ENCODE data around the gene SMIM30. TPM values are rescaled to one million over a fixed set of nuclear protein-coding genes. Genes with fewer than 3 reads are reported as not detected.

The SMIM30 gene
- total and polyA plus RNA-seq, 2 of the 8 experiments (the other 6 are each of a cell fraction or from before 2014, with no cell fraction given): 35.2 to 49.7 TPM

GRCh38 chr7:113084496-113085172 is 33.7 kb downstream of the SMIM30 start:
- H3K4me2 ChIP-seq (ENCODE audit: insufficient read depth in 1 of 2, low read depth in 2 of 2, low read length in 2 of 2): no peak overlapping the region
- POLR2A ChIA-PET (ENCODE audit: partially characterized antibody): interaction anchor here (1.5 kb wide), 1 partner anchor 30 kb away, joined by 5 read pairs; no protein-coding TSS in a partner anchor
- CTCF ChIA-PET (ENCODE audit: partially characterized antibody): interaction anchor here (0.5 kb wide), 1 partner anchor 87 kb away, joined by 3 read pairs; no protein-coding TSS in a partner anchor
- no peak overlapping the region for H3K4me3 ChIP-seq (ENCODE audit: extremely low read depth in 1 of 4, insufficient read depth in 2 of 4, low read depth in 3 of 4, low read length in 4 of 4)
- H3K79me1 ChIP-seq (ENCODE audit: low read depth, low read length): no peaks in the 10 kb centered on the region
- no peak for FAIRE-seq
- no peak overlapping the region for H2BK15ac ChIP-seq (ENCODE audit: low read length)
- H3K4me1 ChIP-seq (replicated peaks in 1 of 4; ENCODE audit: control insufficient read depth in 3 of 4, insufficient read depth in 4 of 4, low read length in 3 of 4): peaks cover 0 to 9% (median 4%) of the 10 kb centered on the region in 4 experiments; a peak in 4 of 7 replicates
- H3K79me2 ChIP-seq (ENCODE audit: control insufficient read depth in 1 of 2, insufficient read depth in 2 of 2, low read length in 2 of 2): no peaks in the 10 kb centered on the region
- H3K23ac ChIP-seq (ENCODE audit: insufficient read length): no peak overlapping the region
- no peak overlapping the region for H3K27ac ChIP-seq (ENCODE audit: low read depth, low read length)
- H2AFZ ChIP-seq (ENCODE audit: low read length): no peak overlapping the region
- no peak overlapping the region for H3K56ac ChIP-seq (replicated peaks; ENCODE audit: insufficient read length, low read depth, low read length)
- peaks cover 0 to 4% of the 10 kb centered on the region in 2 experiments for H4K20me1 ChIP-seq (replicated peaks in 1 of 2; ENCODE audit: control insufficient read depth in 1 of 2, insufficient read depth in 2 of 2, low read length in 2 of 2)
- 92% methylated on average over 4 of the region's 4 CpGs; no CpG with 5 or more reads in 1 of the 2 experiments for WGBS, 2 experiments (ENCODE audit: extremely low coverage in 1 of 2, insufficient coverage in 1 of 2, insufficient read length in 1 of 2, insufficient replicate concordance in 2 of 2, low coverage in 1 of 2, low lambda C conversion rate in 2 of 2, missing lambda C conversion rate in 1 of 2)
- no peak overlapping the region for H2BK12ac ChIP-seq (ENCODE audit: low read depth, low read length)
- H4K91ac ChIP-seq (replicated peaks; ENCODE audit: insufficient read length, low read length): no peak overlapping the region
- H3K36me3 ChIP-seq (ENCODE audit: control insufficient read depth in 2 of 4, insufficient read depth in 4 of 4, low read length in 3 of 4): no peaks in the 10 kb centered on the region
- H2BK5ac ChIP-seq (ENCODE audit: low read depth, low read length): no peak overlapping the region
- H2AK5ac ChIP-seq (ENCODE audit: low read depth, low read length): no peak overlapping the region
- H3K4ac ChIP-seq (replicated peaks; ENCODE audit: insufficient read length, low read depth, low read length): no peak overlapping the region
- no peak overlapping the region for H2BK120ac ChIP-seq (replicated peaks; ENCODE audit: low read depth, low read length)
- no peak overlapping the region for H4K8ac ChIP-seq (ENCODE audit: extremely low read depth, insufficient read depth, low read length)
- peaks cover 10 to 50% (median 30%) of the 10 kb centered on the region in 4 experiments; a peak in 6 of 7 replicates for H3K27me3 ChIP-seq (replicated peaks in 1 of 4; ENCODE audit: control insufficient read depth in 3 of 4, extremely low read depth in 1 of 4, insufficient read depth in 3 of 4, low read length in 3 of 4)
- no peak for DNase-seq (ENCODE audit: low read depth in 1 of 2, low spot score in 2 of 2)
- no peak overlapping the region for H3K18ac ChIP-seq (ENCODE audit: extremely low read depth, low read length)
- no peak overlapping the region for H4K5ac ChIP-seq (ENCODE audit: insufficient read length, low read depth, low read length)
- H3K9ac ChIP-seq (replicated peaks in 1 of 4; ENCODE audit: extremely low read depth in 1 of 4, low read depth in 3 of 4, low read length in 3 of 4): no peak overlapping the region
- H3K9me3 ChIP-seq (ENCODE audit: insufficient read depth in 2 of 2, low read depth in 1 of 2, low read length in 1 of 2): no peaks in the 10 kb centered on the region
- H3K14ac ChIP-seq (ENCODE audit: insufficient read length): no peak overlapping the region
- H2BK20ac ChIP-seq (ENCODE audit: low read length): no peak overlapping the region
- peaks cover 2% of the 10 kb centered on the region; the same call in 1 of the 2 replicates for H3K23me2 ChIP-seq (ENCODE audit: low read depth, low read length)
- no peak for TF ChIP-seq E2F6 (IDR thresholded peaks at IDR 0.05)
- no peak for TF ChIP-seq BACH1 (IDR thresholded peaks at IDR 0.05; ENCODE audit: low read length)
- TF ChIP-seq RFX5 (IDR thresholded peaks at IDR 0.05; ENCODE audit: borderline replicate concordance, low read depth, low read length): no peak
- TF ChIP-seq USF2 (IDR thresholded peaks at IDR 0.05; ENCODE audit: low read length): no peak
- TF ChIP-seq GTF2F1 (IDR thresholded peaks at IDR 0.05; ENCODE audit: borderline replicate concordance, low read depth, low read length): no peak
- TF ChIP-seq YY1 (IDR thresholded peaks at IDR 0.05; ENCODE audit: low read depth, low read length): no peak
- TF ChIP-seq MAX (IDR thresholded peaks at IDR 0.05): no peak
- TF ChIP-seq CBX8 (IDR thresholded peaks at IDR 0.05; ENCODE audit: borderline replicate concordance, low read depth, low read length): no peak
- no peak for TF ChIP-seq CHD2 (IDR thresholded peaks at IDR 0.05; ENCODE audit: low read length)
- TF ChIP-seq SRF (IDR thresholded peaks at IDR 0.05; ENCODE audit: low read depth, low read length): no peak
- no peak for TF ChIP-seq CTBP2 (IDR thresholded peaks at IDR 0.05; ENCODE audit: borderline replicate concordance, insufficient read depth, insufficient read length, low read length)

All from H1 (cell line).